ENCODE data around the gene ZNF598. TPM values are rescaled to one million over a fixed set of nuclear protein-coding genes. Genes with fewer than 3 reads are reported as not detected.

Gene ZNF598
- total RNA-seq, 1 experiment from 2014 or later = 85.7 TPM

DNA sequence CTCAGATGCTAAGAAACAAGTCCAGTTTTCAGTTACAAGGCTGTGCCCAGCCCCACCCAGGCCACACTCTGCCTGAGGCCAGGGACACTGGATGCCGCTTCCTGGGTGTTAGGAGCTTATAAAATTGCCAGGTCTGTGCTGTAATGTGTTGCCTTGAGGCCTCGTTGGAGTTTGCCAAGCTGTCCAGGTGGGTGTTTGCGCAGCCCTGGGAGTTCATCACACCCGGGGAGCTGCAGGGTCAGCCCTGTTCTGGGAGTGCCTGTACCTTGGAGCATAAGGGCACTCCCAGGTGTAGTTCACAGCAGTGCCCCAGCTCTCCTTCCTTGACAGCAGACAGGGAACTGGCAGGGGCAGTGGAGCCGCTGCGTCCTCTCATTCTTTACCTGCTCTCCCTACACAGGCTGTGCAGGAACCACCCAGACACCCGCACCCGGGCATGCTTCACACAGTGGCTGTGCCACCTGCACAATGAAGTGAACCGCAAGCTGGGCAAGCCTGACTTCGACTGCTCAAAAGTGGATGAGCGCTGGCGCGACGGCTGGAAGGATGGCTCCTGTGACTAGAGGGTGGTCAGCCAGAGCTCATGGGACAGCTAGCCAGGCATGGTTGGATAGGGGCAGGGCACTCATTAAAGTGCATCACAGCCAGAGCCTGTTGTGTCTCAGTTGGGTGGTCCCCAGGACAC lies 24.0 kb downstream of the ZNF598 start:
- intact Hi-C loops (cut with micrococcal nuclease; ENCODE audit: unreplicated experiment) (no loop called here), in situ Hi-C loops (cut with HindIII; ENCODE audit: low pct_unique_long_range_greater_than_20kb, low sequenced_read_pairs) (no loop called here)
- Histone ChIP-seq H3K9me3 (ENCODE audit: control insufficient read depth, insufficient read depth, low read depth, low read length) (no peaks in the 10 kb centered on the region), H3K27me3 (ENCODE audit: control insufficient read depth, insufficient read depth, low read length) (no peaks in the 10 kb centered on the region), H3K27ac (ENCODE audit: low read length) (peak overlapping the region; percentile 92), H3K4me1 (ENCODE audit: control insufficient read depth, insufficient read depth, low read length) (peaks cover 48% of the 10 kb centered on the region), H3K4me3 (ENCODE audit: low read depth in 2 of 2, low read length in 2 of 2) (peak overlapping the region; percentile 73 to 76), H3K36me3 (ENCODE audit: control insufficient read depth, insufficient read depth, low read length) (peaks cover 9% of the 10 kb centered on the region; the same call in 1 of the 2 replicates)
- DNase-seq (ENCODE audit: low read depth, low spot score) = no peak
- no peak for TF ChIP-seq POLR2AphosphoS5 (IDR thresholded peaks at IDR 0.05; ENCODE audit: low read depth, low read length)
- no peak for TF ChIP-seq TCF7L2 (IDR thresholded peaks at IDR 0.05; ENCODE audit: low read depth, low read length)
- no peak for ATAC-seq
- ChIA-PET CTCF (no interaction called here), POLR2A (interaction anchor here (0.6 kb wide), 1 partner anchor 166 kb away, joined by 3 read pairs; no protein-coding TSS in a partner anchor)
- BruUV-seq (replicated peaks) = no TSS peak

GRCh38 chr16:1984347-1985225 lies 25.0 kb downstream of the ZNF598 start:
- CTCF ChIA-PET = no interaction called here
- peaks cover 53% of the 10 kb centered on the region for H3K4me1 ChIP-seq (ENCODE audit: control insufficient read depth, insufficient read depth, low read length)
- ATAC-seq (peak; percentile 7), DNase-seq (ENCODE audit: low read depth, low spot score) (no peak)
- peak overlapping the region; percentile 73 to 76 for H3K4me3 ChIP-seq (ENCODE audit: low read depth in 2 of 2, low read length in 2 of 2)
- peaks cover 9% of the 10 kb centered on the region; the same call in 1 of the 2 replicates for H3K36me3 ChIP-seq (ENCODE audit: control insufficient read depth, insufficient read depth, low read length)
- POLR2A ChIA-PET = interaction anchor here (0.7 kb wide), 1 partner anchor 20 kb away, joined by 13 read pairs; the partner anchor contains the start of gene RPS2
- intact Hi-C loops (cut with micrococcal nuclease; ENCODE audit: unreplicated experiment) = no loop called here
- TF ChIP-seq, protein P1, sequence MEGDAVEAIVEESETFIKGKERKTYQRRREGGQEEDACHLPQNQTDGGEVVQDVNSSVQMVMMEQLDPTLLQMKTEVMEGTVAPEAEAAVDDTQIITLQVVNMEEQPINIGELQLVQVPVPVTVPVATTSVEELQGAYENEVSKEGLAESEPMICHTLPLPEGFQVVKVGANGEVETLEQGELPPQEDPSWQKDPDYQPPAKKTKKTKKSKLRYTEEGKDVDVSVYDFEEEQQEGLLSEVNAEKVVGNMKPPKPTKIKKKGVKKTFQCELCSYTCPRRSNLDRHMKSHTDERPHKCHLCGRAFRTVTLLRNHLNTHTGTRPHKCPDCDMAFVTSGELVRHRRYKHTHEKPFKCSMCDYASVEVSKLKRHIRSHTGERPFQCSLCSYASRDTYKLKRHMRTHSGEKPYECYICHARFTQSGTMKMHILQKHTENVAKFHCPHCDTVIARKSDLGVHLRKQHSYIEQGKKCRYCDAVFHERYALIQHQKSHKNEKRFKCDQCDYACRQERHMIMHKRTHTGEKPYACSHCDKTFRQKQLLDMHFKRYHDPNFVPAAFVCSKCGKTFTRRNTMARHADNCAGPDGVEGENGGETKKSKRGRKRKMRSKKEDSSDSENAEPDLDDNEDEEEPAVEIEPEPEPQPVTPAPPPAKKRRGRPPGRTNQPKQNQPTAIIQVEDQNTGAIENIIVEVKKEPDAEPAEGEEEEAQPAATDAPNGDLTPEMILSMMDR (IDR thresholded peaks at IDR 0.05) = no peak
- TF ChIP-seq, protein P2, sequence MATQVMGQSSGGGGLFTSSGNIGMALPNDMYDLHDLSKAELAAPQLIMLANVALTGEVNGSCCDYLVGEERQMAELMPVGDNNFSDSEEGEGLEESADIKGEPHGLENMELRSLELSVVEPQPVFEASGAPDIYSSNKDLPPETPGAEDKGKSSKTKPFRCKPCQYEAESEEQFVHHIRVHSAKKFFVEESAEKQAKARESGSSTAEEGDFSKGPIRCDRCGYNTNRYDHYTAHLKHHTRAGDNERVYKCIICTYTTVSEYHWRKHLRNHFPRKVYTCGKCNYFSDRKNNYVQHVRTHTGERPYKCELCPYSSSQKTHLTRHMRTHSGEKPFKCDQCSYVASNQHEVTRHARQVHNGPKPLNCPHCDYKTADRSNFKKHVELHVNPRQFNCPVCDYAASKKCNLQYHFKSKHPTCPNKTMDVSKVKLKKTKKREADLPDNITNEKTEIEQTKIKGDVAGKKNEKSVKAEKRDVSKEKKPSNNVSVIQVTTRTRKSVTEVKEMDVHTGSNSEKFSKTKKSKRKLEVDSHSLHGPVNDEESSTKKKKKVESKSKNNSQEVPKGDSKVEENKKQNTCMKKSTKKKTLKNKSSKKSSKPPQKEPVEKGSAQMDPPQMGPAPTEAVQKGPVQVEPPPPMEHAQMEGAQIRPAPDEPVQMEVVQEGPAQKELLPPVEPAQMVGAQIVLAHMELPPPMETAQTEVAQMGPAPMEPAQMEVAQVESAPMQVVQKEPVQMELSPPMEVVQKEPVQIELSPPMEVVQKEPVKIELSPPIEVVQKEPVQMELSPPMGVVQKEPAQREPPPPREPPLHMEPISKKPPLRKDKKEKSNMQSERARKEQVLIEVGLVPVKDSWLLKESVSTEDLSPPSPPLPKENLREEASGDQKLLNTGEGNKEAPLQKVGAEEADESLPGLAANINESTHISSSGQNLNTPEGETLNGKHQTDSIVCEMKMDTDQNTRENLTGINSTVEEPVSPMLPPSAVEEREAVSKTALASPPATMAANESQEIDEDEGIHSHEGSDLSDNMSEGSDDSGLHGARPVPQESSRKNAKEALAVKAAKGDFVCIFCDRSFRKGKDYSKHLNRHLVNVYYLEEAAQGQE (IDR thresholded peaks at IDR 0.05; ENCODE audit: insufficient read depth in 1 of 2, low read depth in 2 of 2, low read length in 1 of 2) = no peak
- TF ChIP-seq TCF7L2 (IDR thresholded peaks at IDR 0.05; ENCODE audit: low read depth, low read length) = no peak
- no peak for TF ChIP-seq POLR2AphosphoS5 (IDR thresholded peaks at IDR 0.05; ENCODE audit: low read depth, low read length)
- TF ChIP-seq SIN3A (IDR thresholded peaks at IDR 0.05; ENCODE audit: borderline replicate concordance, insufficient read depth, low read depth, low read length) = no peak
- in situ Hi-C loops (cut with HindIII; ENCODE audit: low pct_unique_long_range_greater_than_20kb, low sequenced_read_pairs) = no loop called here
- no peaks in the 10 kb centered on the region for H3K9me3 ChIP-seq (ENCODE audit: control insufficient read depth, insufficient read depth, low read depth, low read length)
- BruUV-seq (replicated peaks) = TSS peak; percentile 59
- H3K27ac ChIP-seq (ENCODE audit: low read length) = peak overlapping the region; percentile 92
- no peaks in the 10 kb centered on the region for H3K27me3 ChIP-seq (ENCODE audit: control insufficient read depth, insufficient read depth, low read length)
